ENCODE measurements around the gene PTH1R. TPM values are rescaled to one million over a fixed set of nuclear protein-coding genes. Genes with fewer than 3 reads are reported as not detected.

The PTH1R gene
- total RNA-seq, 1 experiment from 2014 or later, result 1.0 TPM

DNA sequence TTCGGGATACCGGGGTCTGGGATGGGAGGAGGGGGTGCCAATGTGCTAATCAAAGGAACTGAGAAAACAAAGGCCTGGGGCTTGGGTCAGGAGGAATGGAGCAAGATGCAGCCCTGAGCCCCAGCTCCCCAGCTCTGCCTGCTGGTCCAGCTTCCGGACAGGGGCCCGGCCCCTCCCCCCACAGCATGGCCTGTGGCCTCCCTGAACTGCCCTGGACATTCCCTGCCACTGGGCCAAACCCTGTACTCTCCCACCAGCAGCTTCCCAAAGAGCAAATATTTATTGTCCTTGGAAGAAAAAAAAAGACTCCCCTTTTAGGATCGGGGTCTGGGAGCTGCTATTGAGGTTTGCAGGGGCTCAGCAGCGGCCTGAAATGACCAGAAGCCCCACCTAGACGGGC, 8.6 kb upstream of the PTH1R start:
- Histone ChIP-seq H3K4ac (ENCODE audit: low read depth, low read length) (no peak overlapping the region), H2BK5ac (ENCODE audit: insufficient read length, low read length) (no peak overlapping the region), H2AFZ (ENCODE audit: low read length) (no peak overlapping the region), H2BK20ac (ENCODE audit: low read depth, low read length, poor library complexity, severe bottlenecking) (no peak overlapping the region), H3K9me3 (ENCODE audit: control insufficient read depth, low read depth, low read length) (no peaks in the 10 kb centered on the region), H3K27me3 (ENCODE audit: insufficient read depth, low read length) (no peaks in the 10 kb centered on the region; the same call in 1 of the 2 replicates), H3K23ac (ENCODE audit: insufficient read length, low read depth, low read length) (no peak overlapping the region), H3K23me2 (ENCODE audit: insufficient read length, low read depth, low read length, poor library complexity, severe bottlenecking) (no peaks in the 10 kb centered on the region), H3K14ac (ENCODE audit: insufficient read depth, low read length) (no peak overlapping the region), H4K5ac (ENCODE audit: insufficient read length, low read depth, low read length) (no peak overlapping the region), H3K4me1 (ENCODE audit: insufficient read depth, low read length) (no peaks in the 10 kb centered on the region), H4K91ac (ENCODE audit: insufficient read length, low read depth, low read length) (no peak overlapping the region), H3K27ac (ENCODE audit: insufficient read length, low read depth, low read length) (no peak overlapping the region), H3K79me2 (ENCODE audit: insufficient read depth, low read length) (no peaks in the 10 kb centered on the region), H2AK5ac (ENCODE audit: insufficient read length, low read length) (no peak overlapping the region), H2BK12ac (ENCODE audit: insufficient read length, low read depth, low read length) (no peak overlapping the region), H3K4me2 (ENCODE audit: insufficient read depth, insufficient read length, low read length) (no peak overlapping the region), H4K8ac (replicated peaks; ENCODE audit: insufficient read length, low read depth, low read length) (no peak overlapping the region), H3K56ac (ENCODE audit: insufficient read length, low read depth, low read length) (no peak overlapping the region), H3K18ac (ENCODE audit: insufficient read length, low read depth, low read length) (no peak overlapping the region), H2BK120ac (ENCODE audit: low read depth, low read length, poor library complexity, severe bottlenecking) (no peak overlapping the region), H2BK15ac (ENCODE audit: low read depth, low read length) (no peak overlapping the region), H3T11ph (ENCODE audit: low read length) (no peak overlapping the region), H3K79me1 (ENCODE audit: insufficient read depth, low read depth, low read length, poor library complexity, severe bottlenecking) (no peaks in the 10 kb centered on the region), H3K9ac (ENCODE audit: extremely low read depth, insufficient read length, low read length) (no peak overlapping the region), H4K20me1 (ENCODE audit: control insufficient read depth, insufficient read depth, insufficient read length) (no peaks in the 10 kb centered on the region)
- Mint-ChIP-seq H3K27ac (no peak overlapping the region), H3K4me1 (peaks cover under 1 to 15% of the 10 kb centered on the region in 2 experiments; a peak in 3 of 4 replicates), H3K4me3 (no peak overlapping the region), H3K9me3 (no peaks in the 10 kb centered on the region), H3K36me3 (ENCODE audit: insufficient read depth in 1 of 3, low read depth in 3 of 3) (no peaks in the 10 kb centered on the region), H3K27me3 (ENCODE audit: low read depth) (peaks cover 53% of the 10 kb centered on the region)
- DNase-seq, result no peak
- no peak for TF ChIP-seq CTCF (conservative IDR thresholded peaks at IDR 0.05)
- no CpG with 5 or more reads among the region's 7 CpGs for WGBS (ENCODE audit: extremely low coverage, insufficient read length, low lambda C conversion rate)

Data from H9 (cell line).